SU-DHL-6 (cell line): ENCODE measurements around the gene NAGPA.

Experiments used
- EZH2phosphoT487 ChIP-seq: fragments of 200-600 bp; sonication (generic), shearing (Covaris generic); conservative IDR thresholded peaks from 2 replicates; pipeline ENCODE4 v1.6.1; 2018; ENCODE audit warnings: mild to moderate bottlenecking, antibody characterized with exemption, low read length, moderate library complexity, mixed read lengths
- TF ChIP-seq, protein P1 (sequence below): fragments of 200-600 bp; sonication (generic); IDR thresholded peaks from one replicate; pipeline ENCODE4 v1.5.1; 2017; ENCODE audit warnings: antibody characterized with exemption, mild to moderate bottlenecking, low read length, moderate library complexity; ENCODE audit not compliant: insufficient read depth, poor library complexity, severe bottlenecking

DNA sequence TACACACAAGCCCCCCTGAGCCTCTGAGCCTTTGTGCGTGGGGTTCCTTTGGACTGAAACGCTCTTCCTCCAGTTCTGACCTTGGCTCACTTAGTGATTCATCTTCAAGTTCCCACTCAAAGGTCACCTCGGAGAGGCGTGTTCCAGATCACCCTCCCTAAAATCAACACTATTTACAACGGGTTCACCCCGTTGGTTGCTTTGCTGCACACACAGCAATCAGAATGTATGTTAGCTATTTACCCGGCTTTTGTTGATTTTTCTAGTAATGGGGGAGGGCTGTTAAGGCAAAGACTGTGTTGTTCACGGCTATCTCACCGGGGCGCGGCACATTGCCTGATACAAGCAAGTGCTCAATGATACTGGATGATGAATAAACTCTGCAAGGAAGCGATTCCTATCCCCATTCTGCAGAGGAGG, 977 bp downstream of the NAGPA start:
- TF ChIP-seq, protein P1, sequence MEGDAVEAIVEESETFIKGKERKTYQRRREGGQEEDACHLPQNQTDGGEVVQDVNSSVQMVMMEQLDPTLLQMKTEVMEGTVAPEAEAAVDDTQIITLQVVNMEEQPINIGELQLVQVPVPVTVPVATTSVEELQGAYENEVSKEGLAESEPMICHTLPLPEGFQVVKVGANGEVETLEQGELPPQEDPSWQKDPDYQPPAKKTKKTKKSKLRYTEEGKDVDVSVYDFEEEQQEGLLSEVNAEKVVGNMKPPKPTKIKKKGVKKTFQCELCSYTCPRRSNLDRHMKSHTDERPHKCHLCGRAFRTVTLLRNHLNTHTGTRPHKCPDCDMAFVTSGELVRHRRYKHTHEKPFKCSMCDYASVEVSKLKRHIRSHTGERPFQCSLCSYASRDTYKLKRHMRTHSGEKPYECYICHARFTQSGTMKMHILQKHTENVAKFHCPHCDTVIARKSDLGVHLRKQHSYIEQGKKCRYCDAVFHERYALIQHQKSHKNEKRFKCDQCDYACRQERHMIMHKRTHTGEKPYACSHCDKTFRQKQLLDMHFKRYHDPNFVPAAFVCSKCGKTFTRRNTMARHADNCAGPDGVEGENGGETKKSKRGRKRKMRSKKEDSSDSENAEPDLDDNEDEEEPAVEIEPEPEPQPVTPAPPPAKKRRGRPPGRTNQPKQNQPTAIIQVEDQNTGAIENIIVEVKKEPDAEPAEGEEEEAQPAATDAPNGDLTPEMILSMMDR, result no peak
- TF ChIP-seq EZH2phosphoT487, result no peak
